HG02759 (cell line): ENCODE measurements around the gene AHSP.
"Not testable (repeated sequence)": the region's sequence is repeated elsewhere in the genome, so short reads cannot be mapped to it uniquely, and the experiment has no call there.

Experiments used
- ATAC-seq: cut with Tn5 transposase; IDR thresholded peaks from one replicate; pipeline ENCODE4 v1.9.1; 2021; ENCODE audit warnings: mild to moderate bottlenecking, moderate library complexity; ENCODE audit not compliant: unreplicated experiment

The AHSP gene

DNA sequence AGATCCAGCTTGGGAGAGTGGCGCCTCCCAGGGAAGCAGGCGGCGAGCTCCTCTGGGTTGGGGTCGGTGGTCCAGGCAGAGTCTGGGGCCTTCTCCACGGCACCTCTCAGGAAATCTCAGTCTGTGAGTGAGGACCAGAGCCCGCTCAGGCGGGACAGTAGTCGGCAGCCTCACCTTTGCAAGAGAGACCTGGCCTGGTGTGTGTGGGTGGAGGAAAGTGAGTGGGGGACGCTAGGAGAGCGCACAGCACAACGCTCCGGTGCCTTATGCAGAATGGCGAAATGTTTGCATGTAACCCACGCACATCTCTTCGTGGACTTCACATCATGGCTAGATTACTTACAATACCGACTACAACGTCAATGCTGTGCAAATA lies 2.2 kb downstream of the AHSP start:
- no peak for ATAC-seq

DNA sequence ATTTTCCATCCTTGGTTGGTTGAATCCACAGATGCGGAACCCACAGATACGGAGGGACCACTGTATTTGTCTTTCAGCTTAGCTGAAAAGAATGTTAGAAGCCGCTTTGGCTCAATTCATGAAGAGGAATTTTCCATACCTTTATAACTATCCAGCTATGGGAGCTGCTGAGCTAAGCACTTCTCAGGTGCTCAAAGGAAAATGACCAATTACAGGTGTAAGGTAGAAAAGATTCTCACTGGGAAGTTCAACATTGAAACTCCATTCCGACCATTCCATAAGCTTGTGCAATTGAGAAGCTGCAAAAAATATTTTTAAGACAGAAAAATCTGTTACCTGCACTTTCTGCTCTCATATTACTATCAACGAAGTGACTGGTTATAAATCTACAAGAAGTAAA lies 2.7 kb downstream of the AHSP start:
- ATAC-seq, result no peak

DNA sequence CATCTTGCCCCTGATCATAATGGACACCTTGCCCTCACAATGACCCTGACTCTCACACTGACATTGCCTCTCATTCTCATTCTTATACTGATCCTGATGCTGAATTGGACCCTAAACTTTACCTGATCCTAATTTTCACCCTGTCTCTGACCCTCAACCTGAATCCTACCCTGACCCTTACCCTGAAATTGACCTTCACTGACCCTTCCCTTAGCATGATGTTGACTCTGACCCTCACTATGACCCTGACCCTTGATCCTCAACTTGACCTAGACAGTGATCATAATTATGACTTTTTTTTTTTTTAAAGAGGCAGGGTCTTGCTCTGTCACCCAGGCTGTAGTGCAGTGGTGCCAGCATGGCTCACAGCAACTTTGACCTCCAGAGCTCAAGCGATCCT lies 3.4 kb downstream of the AHSP start:
- ATAC-seq, result no peak

DNA sequence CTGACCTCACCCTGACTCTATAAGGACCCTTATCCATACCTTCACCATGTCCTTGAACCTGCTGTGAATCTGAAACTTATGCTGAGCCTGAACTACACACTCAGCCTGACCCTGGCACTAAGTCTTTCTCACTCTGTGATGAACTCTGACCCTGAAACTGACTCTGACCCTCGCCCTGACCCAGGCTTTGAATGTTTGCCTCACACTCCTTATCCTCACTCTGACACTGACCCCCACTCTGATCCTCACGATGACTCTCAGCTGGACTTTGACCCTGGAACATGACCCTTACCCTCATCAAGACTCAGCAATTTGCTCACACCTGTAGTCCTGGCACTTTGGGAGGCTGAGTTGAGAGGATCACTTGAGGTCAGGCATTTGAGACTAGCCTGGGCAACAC lies 4.4 kb downstream of the AHSP start:
- ATAC-seq, result no peak

DNA sequence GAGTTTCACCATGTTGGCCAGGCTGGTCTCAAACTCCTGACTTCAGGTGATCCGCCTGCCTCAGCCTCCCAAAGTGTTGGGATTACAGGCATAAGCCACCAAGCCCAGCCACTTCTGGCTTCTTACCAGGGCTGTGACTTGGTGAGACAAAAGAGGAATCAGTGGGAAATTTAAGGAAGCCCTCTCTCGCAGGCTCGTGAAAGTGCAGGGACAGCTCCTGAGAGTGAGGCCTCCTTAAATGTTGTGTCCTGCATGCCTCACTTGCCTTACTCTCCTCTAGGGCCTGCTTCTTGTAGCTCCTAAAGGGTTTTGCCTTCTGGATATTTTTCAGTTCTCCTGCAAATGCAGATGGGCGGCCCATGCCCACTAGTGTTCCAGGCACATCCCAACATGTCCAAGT lies 5.2 kb downstream of the AHSP start:
- no peak for ATAC-seq

DNA sequence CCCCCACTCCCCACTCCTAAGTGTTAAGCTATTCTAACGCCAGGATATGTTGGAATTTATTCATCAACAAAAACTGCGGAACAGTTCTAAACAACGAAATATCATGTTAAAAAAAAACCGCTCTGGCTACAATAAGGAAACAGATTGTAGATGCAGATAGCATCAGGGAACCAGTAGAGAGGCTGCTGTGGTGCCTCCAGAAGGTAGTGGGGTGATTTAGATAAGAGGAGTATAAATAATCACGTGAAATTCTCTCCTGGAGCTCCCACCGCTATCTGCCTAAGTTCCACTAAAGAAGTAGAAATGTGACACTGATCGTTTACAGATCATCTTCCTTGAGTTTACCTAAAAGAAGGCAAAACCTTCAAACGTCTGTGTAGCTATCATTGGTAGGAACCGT lies 8.0 kb downstream of the AHSP start:
- ATAC-seq, result no peak

DNA sequence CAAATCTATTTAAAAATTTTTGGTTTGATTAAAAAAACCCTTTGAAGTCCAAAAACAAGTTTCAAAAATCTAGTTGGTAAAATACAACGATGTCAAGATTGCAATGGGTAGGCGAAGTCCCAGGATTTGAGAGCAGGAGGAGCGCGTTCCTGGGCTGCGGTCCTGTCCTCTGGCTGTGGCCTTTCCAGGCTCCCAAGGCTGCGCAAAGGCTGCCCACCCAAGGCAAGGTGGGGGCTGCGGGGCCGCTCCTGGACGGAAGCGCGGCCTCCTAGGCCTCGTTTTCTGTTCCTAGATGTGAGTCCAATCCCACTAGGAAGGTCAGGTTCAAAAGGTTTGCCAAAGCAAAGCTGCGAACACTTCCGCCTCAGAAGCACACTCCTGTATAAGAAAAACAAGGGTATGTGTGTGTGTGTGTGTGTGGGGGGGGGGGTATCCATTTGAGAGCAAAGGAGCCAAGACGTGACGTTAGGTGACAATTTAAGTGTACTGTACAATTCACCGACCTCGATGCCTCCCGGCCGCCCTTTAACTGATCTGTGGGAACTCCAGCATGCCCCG lies 9.2 kb downstream of the AHSP start:
- no peak for ATAC-seq

DNA sequence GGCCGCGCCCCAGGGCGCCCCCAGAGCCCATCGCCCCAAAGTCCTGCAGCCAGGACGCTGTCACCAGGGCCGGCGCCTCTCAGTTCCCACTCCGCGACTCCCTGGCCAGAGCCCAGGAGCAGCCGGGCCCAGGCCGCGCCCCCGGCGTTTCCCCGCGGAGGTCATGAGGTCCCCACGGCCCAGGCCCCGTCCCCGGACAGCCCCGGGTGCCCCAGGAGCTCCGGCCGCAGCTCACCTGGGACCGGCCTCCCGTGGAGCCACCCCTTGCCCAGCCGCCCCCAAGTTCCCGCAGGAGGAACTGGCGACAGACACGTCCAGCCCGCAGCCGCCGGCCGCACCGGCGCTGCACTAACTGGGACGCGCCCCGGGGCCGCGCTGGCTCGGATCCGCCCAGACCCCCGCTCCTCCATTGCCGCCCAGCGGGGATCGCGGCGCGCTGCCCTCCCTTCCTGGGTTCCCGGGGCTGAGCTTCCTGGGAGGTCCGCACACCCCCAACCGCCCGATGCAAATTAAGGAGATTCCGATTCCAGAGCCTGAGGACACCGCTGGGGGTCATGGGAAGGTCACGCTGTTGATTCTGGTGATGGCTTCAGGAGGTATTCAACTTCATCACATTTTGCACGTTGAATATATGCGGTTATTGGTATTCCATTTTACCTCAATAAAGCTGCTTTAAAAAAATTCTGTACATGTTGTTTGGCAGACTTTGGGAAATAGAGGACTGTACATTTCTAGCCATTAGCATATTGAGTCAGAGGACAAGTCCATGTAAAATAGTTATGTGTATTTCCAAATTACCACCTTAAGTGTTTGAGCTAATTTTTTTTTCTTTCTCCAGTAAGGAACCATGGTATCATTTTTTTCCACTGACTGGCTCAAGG lies 9.9 kb downstream of the AHSP start:
- ATAC-seq, result no peak

DNA sequence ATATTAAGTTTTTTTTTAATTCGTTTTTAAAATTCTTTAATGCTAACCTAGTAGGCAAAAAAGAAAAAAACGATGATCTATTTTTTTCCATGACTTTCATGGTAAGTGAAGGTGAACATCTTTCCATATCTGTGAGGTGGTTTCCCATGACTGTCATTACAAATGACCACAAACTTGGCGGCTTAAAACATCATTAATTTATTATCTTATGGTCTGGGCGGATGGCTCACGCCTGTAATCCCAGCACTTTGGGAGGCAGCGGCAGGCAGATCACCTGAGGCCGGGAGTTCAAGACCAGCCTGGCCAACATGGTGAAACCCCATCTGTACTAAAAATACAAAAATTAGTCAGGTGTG lies 10.5 kb downstream of the AHSP start:
- not testable (repeated sequence) for ATAC-seq

DNA sequence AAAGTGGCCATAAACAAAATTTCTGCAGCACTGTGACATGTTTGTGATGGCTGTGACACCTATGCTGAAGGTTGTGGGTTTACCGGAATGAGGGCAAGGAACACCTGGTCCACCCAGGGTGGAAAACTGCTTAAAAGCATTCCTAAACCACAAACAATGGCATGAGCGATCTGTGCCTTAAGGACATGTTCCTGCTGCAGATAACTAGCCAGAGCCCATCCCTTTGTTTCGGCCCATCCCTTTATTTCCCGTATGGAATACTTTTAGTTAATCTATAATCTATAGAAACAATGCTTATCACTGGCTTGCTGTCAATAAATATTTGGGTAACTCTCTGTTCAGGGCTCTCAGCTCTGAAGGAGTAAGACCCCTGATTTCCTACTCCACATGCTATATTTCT lies 12.1 kb downstream of the AHSP start:
- ATAC-seq, result not testable (repeated sequence)

DNA sequence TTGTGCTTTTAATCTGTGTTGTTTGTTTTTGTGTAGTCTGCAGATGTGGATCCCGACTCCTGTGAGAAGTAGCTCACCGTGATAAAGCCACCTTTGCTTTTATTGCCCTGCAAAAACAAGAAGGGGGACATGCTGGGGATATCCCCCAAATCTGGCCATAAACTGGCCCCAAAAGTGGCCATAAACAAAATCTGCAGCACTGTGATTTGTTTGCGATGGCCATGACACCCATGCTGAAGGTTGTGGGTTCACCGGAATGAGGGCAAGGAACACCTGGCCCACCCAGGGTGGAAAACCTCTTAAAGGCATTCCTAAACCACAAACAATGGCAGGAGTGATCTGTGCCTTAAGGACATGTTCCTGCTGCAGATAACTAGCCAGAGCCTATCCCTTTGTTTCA lies 15.1 kb downstream of the AHSP start:
- ATAC-seq, result no peak

DNA sequence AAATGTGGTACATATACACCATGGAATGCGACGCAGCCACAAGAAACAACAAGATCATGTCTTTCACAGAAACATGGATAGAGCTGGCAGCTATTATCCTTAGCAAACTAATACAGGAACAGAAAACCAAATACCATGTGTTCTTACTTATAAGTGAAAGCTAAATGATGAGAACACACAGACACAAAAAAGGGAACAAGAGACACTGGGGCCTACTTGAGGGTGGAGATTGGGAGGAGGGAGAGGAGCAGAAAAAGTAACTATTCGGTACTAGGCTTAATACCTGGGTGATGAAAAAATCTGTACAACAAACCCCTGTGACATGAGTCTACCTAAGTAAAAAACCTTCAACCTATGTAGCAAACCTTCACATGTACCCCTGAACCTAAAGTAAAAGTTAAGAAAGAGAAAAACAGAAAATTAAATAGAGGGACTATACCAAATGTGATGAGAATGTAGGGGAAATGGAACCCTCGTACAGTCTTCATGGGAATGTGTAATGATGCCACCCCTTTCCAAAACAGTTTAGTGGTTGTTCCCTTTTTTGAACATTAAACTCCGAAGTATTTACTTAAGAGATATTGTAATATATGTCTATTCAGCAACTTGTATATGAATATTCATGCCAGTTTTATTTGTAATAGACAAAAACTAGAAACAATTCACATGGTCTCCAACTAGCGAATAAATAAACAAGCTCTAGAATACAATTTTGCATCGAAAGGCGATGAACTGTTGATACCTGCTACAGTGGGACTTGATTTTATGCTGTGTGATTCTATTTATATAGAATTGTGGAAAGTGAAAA lies 33.9 kb downstream of the AHSP start:
- no peak for ATAC-seq

DNA sequence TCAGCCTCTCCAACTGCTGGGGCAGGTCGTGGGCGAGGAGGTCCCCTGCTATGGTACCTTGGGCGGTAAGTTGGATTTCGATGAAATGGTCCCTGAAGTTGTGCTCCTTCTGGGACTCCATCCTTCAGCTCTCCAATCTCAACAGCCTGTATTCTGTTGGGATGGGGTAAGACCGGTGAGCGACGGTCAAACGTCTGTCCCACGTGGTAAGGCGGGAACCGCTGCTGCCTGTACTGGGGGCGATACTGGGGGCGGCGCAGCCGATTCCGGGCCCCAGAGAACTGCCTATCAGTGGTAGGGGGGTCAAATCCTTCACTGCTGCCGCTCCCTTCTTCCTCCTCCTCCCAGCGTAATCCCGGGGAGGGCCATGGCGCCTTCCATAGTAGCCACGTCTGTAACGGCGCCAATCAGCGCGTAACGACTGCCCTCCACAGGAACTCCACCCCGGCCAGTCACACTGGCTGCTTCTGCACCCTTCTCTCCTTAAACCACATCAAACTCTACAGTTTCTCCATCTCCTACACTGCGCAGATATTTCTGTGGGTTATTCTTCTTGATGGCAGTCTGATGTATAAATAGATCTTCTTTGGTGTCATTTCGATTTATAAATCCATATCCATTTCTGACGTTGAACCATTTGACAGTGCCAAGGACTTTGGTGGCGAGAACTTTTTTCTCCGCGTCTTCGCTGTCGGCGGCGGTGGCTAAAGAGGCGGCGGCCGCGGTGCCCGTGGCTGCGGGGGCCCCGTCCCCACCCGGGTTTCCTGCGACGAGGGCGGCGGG lies 41.1 kb downstream of the AHSP start:
- ATAC-seq, result no peak

DNA sequence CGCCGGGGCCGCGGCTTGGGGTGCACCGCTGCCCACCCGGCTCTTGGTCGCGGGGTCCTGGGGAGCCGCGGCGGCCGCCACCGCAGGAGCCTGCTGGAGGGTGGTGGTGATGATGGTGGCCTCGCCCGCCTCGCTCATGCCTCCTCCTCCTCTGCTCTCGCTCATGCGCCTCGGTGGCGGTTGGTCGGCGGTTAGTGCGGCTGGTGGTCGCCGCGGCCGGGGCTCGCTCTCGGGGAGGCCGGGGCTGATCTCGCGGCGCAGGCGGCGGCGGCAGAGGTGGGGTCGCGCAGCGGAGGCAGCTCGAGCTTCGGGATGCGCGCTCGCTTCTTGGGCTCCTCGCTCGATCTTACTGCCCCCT lies 41.6 kb downstream of the AHSP start:
- no peak for ATAC-seq

DNA sequence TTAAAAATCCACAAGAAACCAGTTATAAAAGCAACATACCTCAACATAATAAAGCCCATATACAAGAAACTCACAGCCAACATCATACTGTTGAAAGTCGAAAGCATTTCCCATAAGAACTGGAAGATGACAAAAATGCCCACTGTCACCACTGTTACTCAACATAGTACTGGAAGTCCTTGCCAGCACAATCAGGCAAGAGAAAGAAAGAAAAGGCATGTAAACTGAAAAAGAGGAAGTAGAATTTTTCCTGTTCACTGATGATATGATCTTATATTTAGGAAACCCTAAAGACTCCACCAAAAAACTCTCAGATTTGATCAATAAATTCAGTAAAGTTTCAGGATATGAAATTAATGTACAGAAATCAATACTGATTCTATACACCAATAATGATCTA lies 45.1 kb downstream of the AHSP start:
- no peak for ATAC-seq

DNA sequence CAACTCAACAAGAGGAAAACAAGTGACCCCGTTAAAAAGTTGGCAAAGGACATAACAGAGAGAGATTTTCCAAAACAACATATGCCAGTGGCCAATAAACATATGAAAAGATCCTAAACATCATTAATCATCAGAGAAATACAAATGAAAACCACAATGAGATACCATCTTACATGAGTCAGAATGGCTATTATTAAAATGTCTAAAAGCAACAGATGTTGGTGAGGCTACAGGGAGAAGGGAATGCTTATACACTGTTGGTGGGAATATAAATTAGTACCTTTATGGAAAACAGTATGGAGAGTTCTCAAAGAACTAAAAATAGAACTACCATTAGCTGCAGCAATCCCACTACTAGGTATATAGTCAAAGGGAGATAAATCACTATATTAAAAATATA lies 46.5 kb downstream of the AHSP start:
- not testable (repeated sequence) for ATAC-seq

DNA sequence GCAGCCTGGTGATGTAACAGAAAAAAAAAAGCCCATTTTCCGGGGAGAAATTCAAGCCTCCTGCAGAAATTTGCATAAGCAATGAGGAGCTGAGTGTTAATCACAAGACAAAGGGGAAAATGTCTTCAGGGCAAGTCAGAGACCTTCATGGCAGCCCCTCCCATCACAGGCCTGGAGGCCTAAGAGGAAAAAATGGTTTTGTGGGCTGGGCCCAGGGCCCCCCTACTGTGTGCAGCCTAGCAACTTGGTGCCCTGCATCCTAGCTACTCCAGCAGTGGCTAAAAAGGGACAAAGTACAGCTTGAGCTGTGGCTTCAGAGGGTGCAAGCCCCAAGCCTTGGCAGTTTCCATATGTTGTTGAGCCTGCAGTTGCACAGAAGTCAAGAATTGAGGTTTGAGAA lies 49.7 kb downstream of the AHSP start:
- no peak for ATAC-seq
